ENCODE results near the gene SAMD1.
"Not testable (repeated sequence)": the region's sequence is repeated elsewhere in the genome, so short reads cannot be mapped to it uniquely, and the experiment has no call there.

The SAMD1 gene

DNA sequence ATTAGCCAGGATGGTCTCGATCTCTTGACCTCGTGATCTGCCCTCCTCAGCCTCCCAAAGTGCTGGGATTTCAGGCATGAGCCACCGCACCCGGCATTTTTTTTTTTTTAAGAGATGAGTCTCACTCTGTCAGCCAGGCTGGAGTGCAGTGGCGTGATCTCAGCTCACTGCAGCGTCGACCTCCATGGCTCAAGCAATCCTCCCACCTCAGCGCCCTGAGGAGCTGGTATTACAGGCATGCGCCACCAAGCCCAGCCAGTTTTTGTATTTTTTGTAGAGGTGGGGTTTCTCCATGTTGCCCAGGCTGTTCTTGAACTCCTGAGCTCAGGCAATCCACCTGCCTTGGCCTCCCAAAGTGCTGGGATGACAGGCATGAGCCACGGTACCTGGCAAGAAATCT lies 42.7 kb downstream of the SAMD1 start:
- not testable (repeated sequence) for H3K18ac ChIP-seq (ENCODE audit: low read length); H2AFZ ChIP-seq (ENCODE audit: low read length); H2BK15ac ChIP-seq (ENCODE audit: low read length); H3K4me2 ChIP-seq (ENCODE audit: insufficient read depth, low read length, poor library complexity, severe bottlenecking); H3K27ac ChIP-seq (replicated peaks; ENCODE audit: low read length); H3K9me3 ChIP-seq (replicated peaks in 1 of 2; ENCODE audit: control insufficient read depth in 2 of 2, insufficient read depth in 1 of 2, low read depth in 1 of 2, low read length in 2 of 2); H2BK12ac ChIP-seq (ENCODE audit: low read length); H3K23ac ChIP-seq (ENCODE audit: low read depth, low read length, poor library complexity); H3K4me3 ChIP-seq (ENCODE audit: low read length in 2 of 2); H2BK120ac ChIP-seq (ENCODE audit: low read depth, low read length); H4K91ac ChIP-seq (ENCODE audit: low read depth, low read length, poor library complexity); H3K27me3 ChIP-seq (ENCODE audit: control insufficient read depth in 3 of 3, insufficient read depth in 3 of 3, low read depth in 1 of 3, low read length in 3 of 3); H3K4me1 ChIP-seq (ENCODE audit: control insufficient read depth in 2 of 2, insufficient read depth in 1 of 2, low read depth in 1 of 2, low read length in 2 of 2); DNase-seq (ENCODE audit: low spot score); H3K9ac ChIP-seq (ENCODE audit: low read depth, low read length, poor library complexity); H4K8ac ChIP-seq (ENCODE audit: low read depth, low read length); H3K4ac ChIP-seq (ENCODE audit: low read length); H2BK5ac ChIP-seq (ENCODE audit: low read length); H2AK5ac ChIP-seq (ENCODE audit: low read depth, low read length); H3K14ac ChIP-seq (ENCODE audit: low read length); H3K79me1 ChIP-seq (ENCODE audit: low read depth, low read length); H3K36me3 ChIP-seq (replicated peaks in 1 of 2; ENCODE audit: control insufficient read depth in 2 of 2, insufficient read depth in 2 of 2, low read length in 2 of 2)
- no CpG with 5 or more reads among the region's 10 CpGs for WGBS, 2 donors (ENCODE audit: extremely low coverage in 2 of 2, insufficient read length in 2 of 2, insufficient replicate concordance in 1 of 2)

DNA sequence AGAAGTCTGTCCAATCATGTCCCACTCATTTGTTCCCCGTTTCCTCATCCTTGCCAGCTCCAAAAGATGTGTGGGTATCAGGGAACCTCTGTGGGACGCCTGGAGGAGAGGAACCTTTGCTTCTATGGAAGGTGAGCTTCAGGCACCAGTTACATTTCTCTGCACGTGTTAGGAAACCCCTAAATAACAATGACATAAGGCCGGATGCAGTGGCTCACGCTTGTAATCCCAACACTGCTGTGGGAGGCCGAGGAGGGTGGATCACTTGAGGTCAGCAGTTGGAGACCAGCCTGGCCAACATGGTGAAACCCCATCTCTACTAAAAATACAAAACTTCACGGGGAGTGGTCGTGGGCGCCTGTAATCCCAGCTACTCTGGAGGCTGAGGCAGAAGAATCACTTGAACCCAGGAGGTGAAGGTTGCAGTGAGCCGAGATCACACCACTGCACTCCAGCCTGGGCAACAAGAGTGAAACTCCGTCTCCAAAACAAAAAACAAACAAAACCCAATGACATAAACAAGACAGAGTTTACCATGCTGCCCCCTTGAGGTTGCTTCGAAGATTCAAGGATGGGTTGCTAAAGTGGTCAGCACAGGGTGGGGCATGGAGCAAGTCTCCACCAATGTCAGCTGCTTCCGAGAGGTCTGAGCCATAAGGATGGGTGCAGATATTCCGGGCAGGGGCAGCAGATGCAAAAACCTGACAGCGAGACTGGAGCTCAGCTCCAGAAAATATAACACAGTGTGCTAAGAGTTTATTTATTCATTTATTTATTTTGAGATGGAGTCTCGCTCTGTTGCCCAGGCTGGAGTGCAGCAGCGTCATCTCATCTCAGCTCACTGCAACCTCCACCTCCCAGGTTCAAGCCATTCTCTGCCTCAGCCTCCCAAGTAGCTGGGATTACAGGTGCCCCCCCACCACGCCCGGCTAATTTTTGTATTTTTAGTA lies 47.6 kb downstream of the SAMD1 start:
- H3K14ac ChIP-seq (ENCODE audit: low read length); H3K4me3 ChIP-seq (ENCODE audit: low read length in 2 of 2); H3K23ac ChIP-seq (ENCODE audit: low read depth, low read length, poor library complexity); H3K27ac ChIP-seq (replicated peaks; ENCODE audit: low read length); H3K4me1 ChIP-seq (ENCODE audit: control insufficient read depth in 2 of 2, insufficient read depth in 1 of 2, low read depth in 1 of 2, low read length in 2 of 2); H2BK120ac ChIP-seq (ENCODE audit: low read depth, low read length); H3K27me3 ChIP-seq (ENCODE audit: control insufficient read depth in 3 of 3, insufficient read depth in 3 of 3, low read depth in 1 of 3, low read length in 3 of 3); H3K79me1 ChIP-seq (ENCODE audit: low read depth, low read length); H3K9ac ChIP-seq (ENCODE audit: low read depth, low read length, poor library complexity); H2BK12ac ChIP-seq (ENCODE audit: low read length); H2BK5ac ChIP-seq (ENCODE audit: low read length); H2AK5ac ChIP-seq (ENCODE audit: low read depth, low read length); H3K4ac ChIP-seq (ENCODE audit: low read length); H2BK15ac ChIP-seq (ENCODE audit: low read length); H4K91ac ChIP-seq (ENCODE audit: low read depth, low read length, poor library complexity); H3K4me2 ChIP-seq (ENCODE audit: insufficient read depth, low read length, poor library complexity, severe bottlenecking); H3K9me3 ChIP-seq (replicated peaks in 1 of 2; ENCODE audit: control insufficient read depth in 2 of 2, insufficient read depth in 1 of 2, low read depth in 1 of 2, low read length in 2 of 2); H4K8ac ChIP-seq (ENCODE audit: low read depth, low read length); H3K36me3 ChIP-seq (replicated peaks in 1 of 2; ENCODE audit: control insufficient read depth in 2 of 2, insufficient read depth in 2 of 2, low read length in 2 of 2): not testable (repeated sequence)
- WGBS, 2 donors (ENCODE audit: extremely low coverage in 2 of 2, insufficient read length in 2 of 2, insufficient replicate concordance in 1 of 2) = no CpG with 5 or more reads among the region's 19 CpGs
- DNase-seq (ENCODE audit: low spot score) = peak; percentile 64
- Histone ChIP-seq H2AFZ (ENCODE audit: low read length) (peak overlapping the region; percentile 53), H3K18ac (ENCODE audit: low read length) (peak overlapping the region; percentile 1)

DNA sequence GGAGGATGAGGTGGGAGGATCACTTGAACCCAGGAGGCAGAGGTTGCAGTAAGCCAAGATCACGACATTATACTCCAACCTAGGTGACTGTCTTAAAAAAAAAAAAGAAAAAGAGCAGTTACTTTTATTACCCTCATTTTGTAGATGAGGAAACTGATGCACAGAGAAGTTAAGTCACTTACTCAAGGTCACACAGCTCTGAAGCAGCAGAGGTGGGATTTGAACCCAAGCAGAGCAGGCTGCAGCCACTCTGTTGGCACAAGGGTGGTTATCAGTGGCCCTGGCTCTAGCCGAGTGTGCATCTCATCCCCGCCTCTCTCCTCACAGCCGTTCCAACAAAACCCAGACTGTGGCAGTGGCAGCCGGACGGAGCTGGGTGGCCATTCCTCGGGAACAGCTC lies 51.4 kb downstream of the SAMD1 start:
- no peak overlapping the region for H2BK5ac ChIP-seq (ENCODE audit: low read length)
- no peak for DNase-seq (ENCODE audit: low spot score)
- no peak overlapping the region for H3K18ac ChIP-seq (ENCODE audit: low read length)
- no peak overlapping the region for H3K14ac ChIP-seq (ENCODE audit: low read length)
- H2AK5ac ChIP-seq (ENCODE audit: low read depth, low read length) = no peak overlapping the region
- no peaks in the 10 kb centered on the region for H3K79me1 ChIP-seq (ENCODE audit: low read depth, low read length)
- no peak overlapping the region for H2BK15ac ChIP-seq (ENCODE audit: low read length)
- H3K27ac ChIP-seq (replicated peaks; ENCODE audit: low read length) = no peak overlapping the region
- no peak overlapping the region for H2AFZ ChIP-seq (ENCODE audit: low read length)
- H3K23ac ChIP-seq (ENCODE audit: low read depth, low read length, poor library complexity) = no peak overlapping the region
- no peak overlapping the region for H3K9ac ChIP-seq (ENCODE audit: low read depth, low read length, poor library complexity)
- H3K36me3 ChIP-seq (replicated peaks in 1 of 2; ENCODE audit: control insufficient read depth in 2 of 2, insufficient read depth in 2 of 2, low read length in 2 of 2) = no peaks in the 10 kb centered on the region
- no peaks in the 10 kb centered on the region for H3K4me1 ChIP-seq (ENCODE audit: control insufficient read depth in 2 of 2, insufficient read depth in 1 of 2, low read depth in 1 of 2, low read length in 2 of 2)
- WGBS, 2 donors (ENCODE audit: extremely low coverage in 2 of 2, insufficient read length in 2 of 2, insufficient replicate concordance in 1 of 2) = no CpG with 5 or more reads among the region's 7 CpGs
- no peak overlapping the region for H3K4ac ChIP-seq (ENCODE audit: low read length)
- no peak overlapping the region for H2BK12ac ChIP-seq (ENCODE audit: low read length)
- H3K4me2 ChIP-seq (ENCODE audit: insufficient read depth, low read length, poor library complexity, severe bottlenecking) = no peak overlapping the region
- H3K4me3 ChIP-seq (ENCODE audit: low read length in 2 of 2) = no peak overlapping the region
- H2BK120ac ChIP-seq (ENCODE audit: low read depth, low read length) = no peak overlapping the region
- H4K91ac ChIP-seq (ENCODE audit: low read depth, low read length, poor library complexity) = no peak overlapping the region
- no peak overlapping the region for H4K8ac ChIP-seq (ENCODE audit: low read depth, low read length)
- no peaks in the 10 kb centered on the region for H3K27me3 ChIP-seq (ENCODE audit: control insufficient read depth in 3 of 3, insufficient read depth in 3 of 3, low read depth in 1 of 3, low read length in 3 of 3)
- H3K9me3 ChIP-seq (replicated peaks in 1 of 2; ENCODE audit: control insufficient read depth in 2 of 2, insufficient read depth in 1 of 2, low read depth in 1 of 2, low read length in 2 of 2) = no peaks in the 10 kb centered on the region
